Mesenchymal stem cell (in vitro differentiated cells and primary cell): Measurements from ENCODE around the gene MINPP1.

Experiments used
- DNase-seq: peaks from one replicate; pipeline ENCODE4 v3.0.0-alpha.2; 2013
- H2AFZ ChIP-seq: one replicate; pipeline ENCODE4 v1.6.1; 2013; ENCODE audit warnings: low read depth, mild to moderate bottlenecking, control low read depth, inconsistent platforms, low read length, moderate library complexity
- H2AK5ac ChIP-seq: 2 replicates; pipeline ENCODE4 v1.6.1; 2013; ENCODE audit warnings: low read length, moderate library complexity, mild to moderate bottlenecking, inconsistent platforms; ENCODE audit not compliant: severe bottlenecking
- H2BK120ac ChIP-seq: one replicate; pipeline ENCODE4 v1.6.1; 2013; ENCODE audit warnings: low read depth, mild to moderate bottlenecking, inconsistent platforms, low read length, moderate library complexity
- H2BK12ac ChIP-seq, 2 experiments: one replicate each; pipeline ENCODE4 v1.6.1; 2013; ENCODE audit warnings: inconsistent platforms in 2 of 2, low read length in 2 of 2, mild to moderate bottlenecking in 2 of 2, moderate library complexity in 2 of 2, control low read depth in 1 of 2
- H2BK15ac ChIP-seq: one replicate; pipeline ENCODE4 v1.6.1; 2013; ENCODE audit warnings: mild to moderate bottlenecking, low read depth, inconsistent platforms; ENCODE audit not compliant: poor library complexity, severe bottlenecking
- H2BK5ac ChIP-seq: 2 replicates; pipeline ENCODE4 v1.6.1; 2013; ENCODE audit warnings: low read depth, mild to moderate bottlenecking, low read length, control low read depth, inconsistent platforms; ENCODE audit not compliant: poor library complexity, severe bottlenecking
- H3K14ac ChIP-seq, 2 experiments: one replicate each; pipeline ENCODE4 v1.6.1; 2013; ENCODE audit warnings: inconsistent platforms in 2 of 2, low read length in 2 of 2, control low read depth in 1 of 2, mild to moderate bottlenecking in 1 of 2, moderate library complexity in 1 of 2
- H3K18ac ChIP-seq, 2 experiments: one replicate each; pipeline ENCODE4 v1.6.1; 2013; ENCODE audit warnings: inconsistent platforms in 2 of 2, low read length in 2 of 2, control low read depth in 1 of 2, low read depth in 1 of 2, mild to moderate bottlenecking in 1 of 2
- H3K23ac ChIP-seq, 2 experiments: one replicate each; pipeline ENCODE4 v1.6.1; 2013; ENCODE audit warnings: inconsistent platforms in 2 of 2, low read length in 2 of 2, mild to moderate bottlenecking in 2 of 2, moderate library complexity in 2 of 2, control low read depth in 1 of 2
- H3K27ac ChIP-seq: 2 replicates; pipeline ENCODE4 v1.5.1; 2013; ENCODE audit warnings: mild to moderate bottlenecking, moderate library complexity, low read length, control low read depth, inconsistent platforms; ENCODE audit not compliant: poor library complexity, severe bottlenecking
- H3K27me3 ChIP-seq, 2 experiments: 2 replicates each; pipeline versions ENCODE4 v1.6.1 to v1.7.0; 2013; ENCODE audit warnings: low read length in 2 of 2, mild to moderate bottlenecking in 2 of 2, moderate library complexity in 2 of 2, control low read depth in 1 of 2, inconsistent platforms in 1 of 2; ENCODE audit not compliant: control insufficient read depth in 1 of 2, insufficient read depth in 1 of 2
- H3K36me3 ChIP-seq, 2 experiments: 2 replicates each; pipeline versions ENCODE4 v1.6.1 to v1.7.0; 2013; ENCODE audit warnings: low read length in 2 of 2, control low read depth in 1 of 2, inconsistent platforms in 1 of 2, low read depth in 1 of 2, mild to moderate bottlenecking in 1 of 2; ENCODE audit not compliant: insufficient read depth in 2 of 2, control insufficient read depth in 1 of 2
- H3K4ac ChIP-seq, 2 experiments: one replicate each; pipeline ENCODE4 v1.6.1; 2013; ENCODE audit warnings: inconsistent platforms in 2 of 2, low read length in 2 of 2, mild to moderate bottlenecking in 2 of 2, moderate library complexity in 2 of 2, control low read depth in 1 of 2, low read depth in 1 of 2
- H3K4me1 ChIP-seq: 2 replicates; pipeline ENCODE4 v1.6.1; 2013; ENCODE audit warnings: low read depth, low read length, control low read depth; ENCODE audit not compliant: control insufficient read depth, insufficient read depth
- H3K4me2 ChIP-seq: 2 replicates; pipeline ENCODE4 v1.6.1; 2013; ENCODE audit warnings: low read length, mild to moderate bottlenecking, inconsistent platforms; ENCODE audit not compliant: poor library complexity, severe bottlenecking
- H3K4me3 ChIP-seq, 2 experiments: 2 replicates each; pipeline versions ENCODE4 v1.5.1 to v1.7.0; 2013; ENCODE audit warnings: low read length in 2 of 2, mild to moderate bottlenecking in 2 of 2, control low read depth in 1 of 2, low read depth in 1 of 2; ENCODE audit not compliant: insufficient read depth in 1 of 2
- H3K79me1 ChIP-seq: replicated peaks from 2 replicates; pipeline ENCODE4 v1.6.1; 2013; ENCODE audit warnings: mild to moderate bottlenecking, control low read depth, low read length, inconsistent platforms; ENCODE audit not compliant: poor library complexity, severe bottlenecking
- H3K9ac ChIP-seq: 2 replicates; pipeline ENCODE4 v1.7.0; 2013; ENCODE audit warnings: mild to moderate bottlenecking, low read length, moderate library complexity
- H3K9me3 ChIP-seq: 2 replicates; pipeline ENCODE4 v1.7.0; 2013; ENCODE audit warnings: mild to moderate bottlenecking, low read length; ENCODE audit not compliant: control insufficient read depth
- H4K8ac ChIP-seq: one replicate; pipeline ENCODE4 v1.6.1; 2013; ENCODE audit warnings: inconsistent platforms, mild to moderate bottlenecking, low read length, moderate library complexity
- H4K91ac ChIP-seq: one replicate; pipeline ENCODE4 v1.6.1; 2013; ENCODE audit warnings: mild to moderate bottlenecking, low read length, inconsistent platforms
- WGBS: methylation state at CpG from one replicate; pipeline ENCODE4 v1.1.7; 2013; ENCODE audit warnings: mixed read lengths; 5-methylcytosine and 5-hydroxymethylcytosine counted together

The MINPP1 gene

DNA sequence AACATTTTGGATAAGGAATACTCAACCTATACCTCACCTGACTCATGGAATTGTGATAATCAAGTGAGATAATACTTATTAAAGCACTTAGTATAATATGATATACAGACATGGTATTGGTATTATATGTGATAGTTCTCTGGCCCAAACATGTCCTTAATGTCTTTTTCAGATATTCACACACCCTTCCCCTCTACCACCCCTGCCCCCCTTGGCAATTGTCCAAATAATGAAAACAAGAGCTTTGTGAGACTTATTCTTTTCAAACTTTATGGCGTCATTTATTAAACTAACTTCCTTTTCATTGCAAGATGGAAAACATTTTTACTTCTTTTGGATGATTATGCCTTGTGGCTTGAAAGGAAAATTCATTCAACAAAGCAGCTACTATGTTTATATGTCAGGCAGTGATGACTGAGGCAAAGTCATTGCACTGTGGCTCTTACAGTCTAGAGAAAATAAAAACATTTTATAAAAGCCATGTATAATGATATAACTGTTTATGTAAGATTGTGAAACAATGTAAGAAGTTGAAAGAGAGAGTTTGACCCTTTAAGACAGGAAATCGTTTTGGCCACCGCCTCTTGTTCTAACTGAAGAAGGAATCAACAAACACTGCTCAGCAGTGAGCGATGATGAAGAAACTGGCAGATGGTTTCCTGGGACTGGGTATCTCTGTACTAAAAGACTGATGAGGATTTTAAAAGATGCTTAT, 27.4 kb downstream of the MINPP1 start:
- WGBS, result 53% methylated on average over 4 of the region's 4 CpGs
- no peak overlapping the region for H3K18ac ChIP-seq

DNA sequence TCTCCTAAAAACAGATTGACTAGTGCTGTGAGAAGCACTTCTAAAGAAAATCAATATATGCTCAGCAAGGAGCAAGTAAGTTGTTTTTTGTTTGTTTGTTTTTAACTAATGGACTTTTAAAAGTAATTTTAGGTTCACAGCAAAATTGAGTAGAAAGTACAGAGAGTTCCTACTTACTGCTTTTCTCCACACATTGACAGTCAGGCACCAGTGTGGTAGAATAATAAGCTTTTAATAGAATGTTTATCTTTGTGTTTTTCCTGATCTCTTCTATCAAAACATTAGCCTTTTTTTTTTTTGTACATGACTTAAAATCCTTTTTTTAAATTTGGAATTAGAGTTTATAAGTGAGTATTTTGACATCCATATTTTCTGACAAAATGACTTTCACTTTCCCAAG, 28.0 kb downstream of the MINPP1 start:
- no peak overlapping the region for H2AFZ ChIP-seq
- H3K27ac ChIP-seq, result no peak overlapping the region
- no peak overlapping the region for H2AK5ac ChIP-seq
- H3K9me3 ChIP-seq, result no peaks in the 10 kb centered on the region
- no peak overlapping the region for H2BK120ac ChIP-seq
- peaks cover under 1% of the 10 kb centered on the region for H3K4me1 ChIP-seq
- H3K23ac ChIP-seq, result no peak overlapping the region
- no peaks in the 10 kb centered on the region for H3K27me3 ChIP-seq
- no peak overlapping the region for H4K91ac ChIP-seq
- H3K18ac ChIP-seq, result no peak overlapping the region
- H3K4ac ChIP-seq, result no peak overlapping the region
- no peak overlapping the region for H3K14ac ChIP-seq
- H3K4me2 ChIP-seq, result no peak overlapping the region
- no peak overlapping the region for H2BK12ac ChIP-seq
- no peak for DNase-seq
- no peak overlapping the region for H3K4me3 ChIP-seq
- peak overlapping the region; percentile 64 for H3K9ac ChIP-seq
- peaks cover 13% of the 10 kb centered on the region for H3K79me1 ChIP-seq
- no peak overlapping the region for H2BK15ac ChIP-seq
- H2BK5ac ChIP-seq, result no peak overlapping the region
- peaks cover 9 to 11% of the 10 kb centered on the region in 2 experiments for H3K36me3 ChIP-seq
- no peak overlapping the region for H4K8ac ChIP-seq

More for the DNA sequence above, 27.4 kb downstream of the MINPP1 start:
- no peak overlapping the region for H3K23ac ChIP-seq
- H2BK12ac ChIP-seq, result no peak overlapping the region
- no peak overlapping the region for H3K27ac ChIP-seq
- no peaks in the 10 kb centered on the region for H3K4me1 ChIP-seq
- no peak overlapping the region for H2AK5ac ChIP-seq
- peaks cover 9 to 11% of the 10 kb centered on the region in 2 experiments for H3K36me3 ChIP-seq
- H3K27me3 ChIP-seq, result no peaks in the 10 kb centered on the region
- no peak overlapping the region for H4K8ac ChIP-seq
- no peak overlapping the region for H3K4ac ChIP-seq
- peak; percentile 70 for DNase-seq
- no peak overlapping the region for H4K91ac ChIP-seq
- no peak overlapping the region for H2BK5ac ChIP-seq
- no peak overlapping the region for H2BK15ac ChIP-seq
- H2AFZ ChIP-seq, result no peak overlapping the region
- H3K9ac ChIP-seq, result peak overlapping the region; percentile 64
- peaks cover 12% of the 10 kb centered on the region for H3K79me1 ChIP-seq
- H2BK120ac ChIP-seq, result no peak overlapping the region
- H3K4me3 ChIP-seq, result no peak overlapping the region
- no peak overlapping the region for H3K4me2 ChIP-seq
- H3K14ac ChIP-seq, result no peak overlapping the region
- no peaks in the 10 kb centered on the region for H3K9me3 ChIP-seq

DNA sequence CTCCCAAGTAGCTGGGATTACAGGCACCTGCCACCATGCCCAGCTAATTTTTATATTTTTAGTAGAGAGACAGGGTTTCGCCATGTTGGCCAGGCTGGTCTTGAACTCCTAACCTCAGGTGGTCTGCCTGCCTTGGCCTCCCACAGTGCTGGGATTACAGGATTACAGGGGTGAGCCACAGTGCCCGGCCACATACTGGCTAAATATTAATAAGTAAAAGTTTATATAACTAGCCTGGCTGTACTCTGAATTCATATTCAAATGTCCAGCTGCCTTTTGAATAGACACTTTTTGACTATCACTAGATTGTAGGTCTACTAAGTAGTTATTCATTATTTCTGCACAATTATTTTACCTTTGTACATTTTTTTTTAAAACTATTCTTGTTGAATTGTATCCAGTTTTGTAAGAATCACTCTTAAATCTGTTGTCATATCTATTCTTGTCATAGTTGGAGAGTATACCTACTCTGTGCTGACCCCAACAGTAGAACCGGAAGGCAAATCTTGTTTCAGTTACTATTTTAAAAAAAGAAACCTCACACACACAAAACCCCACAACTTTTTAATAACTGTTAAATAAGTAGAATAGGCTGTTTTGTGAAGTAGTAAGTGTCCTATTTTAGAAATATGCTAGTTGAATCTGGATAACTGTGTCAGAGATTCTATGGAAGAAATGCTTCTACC, 29.6 kb downstream of the MINPP1 start:
- Histone ChIP-seq H4K8ac (no peak overlapping the region), H3K4me3 (no peak overlapping the region), H3K9me3 (no peaks in the 10 kb centered on the region), H4K91ac (no peak overlapping the region), H2BK15ac (no peak overlapping the region), H3K36me3 (peaks cover 9 to 11% of the 10 kb centered on the region in 2 experiments), H3K4me1 (peaks cover 3% of the 10 kb centered on the region), H2BK12ac (no peak overlapping the region), H3K4me2 (no peak overlapping the region), H3K9ac (no peak overlapping the region), H3K27me3 (no peaks in the 10 kb centered on the region), H2AFZ (no peak overlapping the region), H2BK5ac (no peak overlapping the region), H3K23ac (no peak overlapping the region), H3K27ac (no peak overlapping the region), H3K4ac (no peak overlapping the region), H2BK120ac (no peak overlapping the region), H3K79me1 (peaks cover 16% of the 10 kb centered on the region), H3K14ac (no peak overlapping the region), H2AK5ac (no peak overlapping the region), H3K18ac (no peak overlapping the region)
- 100% methylated on average over 1 of the region's 3 CpGs for WGBS
- DNase-seq, result no peak
